Measurements from ENCODE around the gene SLC25A1. TPM values are rescaled to one million over a fixed set of nuclear protein-coding genes. Genes with fewer than 3 reads are reported as not detected.
A peak's percentile ranks its signal among the peaks of the same experiment; 100 is the strongest.

The SLC25A1 gene
- total and polyA plus RNA-seq, 10 of the 15 experiments (the other 5 are each of a cell fraction or from before 2014, with no cell fraction given) = 2.3 to 79.0 (median 30.3) TPM

- ATAC-seq (peak; percentile 16), FAIRE-seq (no peak), DNase-seq (ENCODE audit: low read depth, low spot score) (no peak)
- Histone ChIP-seq H3K4me2 (ENCODE audit: control insufficient read depth, insufficient read depth) (peak overlapping the region; percentile 84), H2AFZ (ENCODE audit: control insufficient read depth, low read depth, low read length) (peak overlapping the region; percentile 85), H3K9me3 (replicated peaks; ENCODE audit: control insufficient read depth, insufficient read depth, low read length) (no peaks in the 10 kb centered on the region), H3K4me1 (ENCODE audit: control insufficient read depth, insufficient read depth, low read length) (peaks cover 28% of the 10 kb centered on the region), H3K79me2 (ENCODE audit: control insufficient read depth, insufficient read depth, low read length) (peaks cover 29% of the 10 kb centered on the region), H3K36me3 (ENCODE audit: control insufficient read depth in 2 of 2, insufficient read depth in 2 of 2, low read length in 1 of 2) (peaks cover 0 to 1% of the 10 kb centered on the region in 2 experiments; a peak in 2 of 4 replicates), H4K20me1 (ENCODE audit: control insufficient read depth, insufficient read depth) (no peaks in the 10 kb centered on the region), H3K27me3 (replicated peaks in 1 of 2; ENCODE audit: control insufficient read depth in 2 of 2, insufficient read depth in 2 of 2, low read length in 1 of 2) (peaks cover 0 to 1% of the 10 kb centered on the region in 2 experiments; a peak in 1 of 4 replicates), H3K4me3 (peak overlapping the region; percentile 76), H3K27ac (ENCODE audit: control insufficient read depth, insufficient read depth) (peak overlapping the region; percentile 74), H3K9ac (ENCODE audit: control insufficient read depth, insufficient read depth, low read length) (peak overlapping the region; percentile 72)
- ChIA-PET RAD21 (ENCODE audit: unreplicated experiment) (interaction anchor here (0.8 to 2.3 kb wide), 16 partner anchors 34 to 449 kb away, joined by 3 to 21 read pairs (median 4); partner anchors contain the start of genes C22orf39, CDC45, ESS2 and HIRA), SMC1A (ENCODE audit: uncharacterized antibody, unreplicated experiment) (interaction anchor here (0.7 to 3.0 kb wide), 4 partner anchors 22 to 300 kb away, joined by 3 to 19 read pairs (median 8); partner anchors contain the start of genes CDC45, ESS2 and UFD1), POLR2A (interaction anchor here (0.8 to 1.1 kb wide), 4 partner anchors 34 to 269 kb away, joined by 3 read pairs; partner anchors contain the start of genes C22orf39 and ESS2), CTCF (interaction anchor here (0.5 to 3.6 kb wide), 13 partner anchors 28 to 449 kb away, joined by 3 to 36 read pairs (median 6); partner anchors contain the start of genes CDC45 and ESS2)
- BruUV-seq (replicated peaks) = no TSS peak
- 0% methylated on average over 47 of the region's 80 CpGs for whole genome bisulfite sequencing (ENCODE audit: insufficient coverage, insufficient replicate concordance, low lambda C conversion rate, missing lambda C conversion rate)
- in situ Hi-C loops (cut with MboI) = no loop called here
- TF ChIP-seq POLR2AphosphoS2 (IDR thresholded peaks at IDR 0.05; ENCODE audit: low read depth, low read length) (0 out of 2 replicates have a peak, but pooled peaks have one; percentile 11), TAF1 (IDR thresholded peaks at IDR 0.05; ENCODE audit: borderline replicate concordance, low read depth, low read length) (peak; percentile 11; the same call in 1 of the 2 replicates), IRF3 (IDR thresholded peaks at IDR 0.05) (0 out of 2 replicates have a peak, but pooled peaks have one; percentile 11), SMAD1 (IDR thresholded peaks at IDR 0.05; ENCODE audit: low read depth, partially characterized antibody) (no peak), RB1 (IDR thresholded peaks at IDR 0.05; ENCODE audit: borderline replicate concordance) (0 out of 2 replicates have a peak, but pooled peaks have one; percentile 53), RELA (IDR thresholded peaks at IDR 0.05; ENCODE audit: borderline replicate concordance, partially characterized antibody) (no peak), PKNOX1 (IDR thresholded peaks at IDR 0.05) (0 out of 2 replicates have a peak, but pooled peaks have one; percentile 2), LARP7 (IDR thresholded peaks at IDR 0.05) (peak; percentile 63), SMARCA5 (IDR thresholded peaks at IDR 0.05) (peak; percentile 68; the same call in 1 of the 2 replicates), BCL11A (IDR thresholded peaks at IDR 0.05; ENCODE audit: low read depth, low read length) (no peak), RCOR1 (conservative IDR thresholded peaks at IDR 0.05; ENCODE audit: low read depth, low read length) (no peak), NR2F1 (conservative IDR thresholded peaks at IDR 0.05) (0 out of 2 replicates have a peak, but pooled peaks have one; percentile 9), E4F1 (IDR thresholded peaks at IDR 0.05; ENCODE audit: borderline replicate concordance, partially characterized antibody) (peak; percentile 48), MXI1 (IDR thresholded peaks at IDR 0.05; ENCODE audit: low read depth, low read length) (no peak), TCF3 (IDR thresholded peaks at IDR 0.05; ENCODE audit: borderline replicate concordance, insufficient read depth, low read depth, low read length) (0 out of 2 replicates have a peak, but pooled peaks have one; percentile 11), IKZF1 (conservative IDR thresholded peaks at IDR 0.05) (peak; percentile 68), DPF2 (IDR thresholded peaks at IDR 0.05) (peak; percentile 37; the same call in 1 of the 2 replicates), CHD4 (IDR thresholded peaks at IDR 0.05) (no peak), GATAD2B (conservative IDR thresholded peaks at IDR 0.05; ENCODE audit: low read depth) (peak; percentile 93), POLR2A (IDR thresholded peaks at IDR 0.05; ENCODE audit: low read depth, low read length) (peak; percentile 58), BACH1 (IDR thresholded peaks at IDR 0.05; ENCODE audit: borderline replicate concordance) (peak; percentile 40; the same call in 1 of the 2 replicates)
- intact Hi-C loops (cut with micrococcal nuclease; ENCODE audit: unreplicated experiment) = loop anchor here (2.0 to 5.0 kb wide), 4 partner anchors 33 to 453 kb away; partner anchors contain the start of genes C22orf39, ESS2, HIRA and MRPL40
Measured at GRCh38 chr22:19178065-19178656, 375 bp downstream of the SLC25A1 start.

Data from GM12878 (cell line).